ENCODE results near the gene CHCT1. TPM values are rescaled to one million over a fixed set of nuclear protein-coding genes. Genes with fewer than 3 reads are reported as not detected.

The CHCT1 gene
- total and polyA plus RNA-seq, 2 donors (not counting 3 experiments of a cell fraction or from before 2014, with no cell fraction given) = not detected

GRCh38 chr17:60421273-60422161 is 772 bp upstream of the CHCT1 start:
- FAIRE-seq (peak; percentile 67), DNase-seq (ENCODE audit: low read depth, low spot score) (peak; percentile 71)
- Histone ChIP-seq H3K36me3 (ENCODE audit: control insufficient read depth in 2 of 2, extremely low read depth in 1 of 2, insufficient read depth in 2 of 2, low read length in 2 of 2) (no peaks in the 10 kb centered on the region), H3K9me3 (replicated peaks; ENCODE audit: control insufficient read depth, insufficient read depth, low read length) (no peaks in the 10 kb centered on the region), H3K4me1 (ENCODE audit: control insufficient read depth, extremely low read depth, insufficient read depth, low read length) (peaks cover 3% of the 10 kb centered on the region), H3K27me3 (ENCODE audit: control insufficient read depth in 2 of 2, insufficient read depth in 2 of 2, low read length in 2 of 2) (no peaks in the 10 kb centered on the region), H3K9me1 (replicated peaks; ENCODE audit: control insufficient read depth, extremely low read depth, insufficient read depth, low read length) (no peaks in the 10 kb centered on the region), H2AFZ (ENCODE audit: low read depth, low read length) (peak overlapping the region; percentile 98), H3K4me3 (replicated peaks in 1 of 3; ENCODE audit: insufficient read depth in 1 of 3, low read depth in 1 of 3, low read length in 3 of 3) (peak overlapping the region; percentile 19 to 61 (median 46)), H3K79me2 (ENCODE audit: control insufficient read depth, insufficient read depth, low read length) (no peaks in the 10 kb centered on the region), H4K20me1 (replicated peaks; ENCODE audit: control insufficient read depth, extremely low read depth, insufficient read depth, low read length) (no peaks in the 10 kb centered on the region), H3K4me2 (ENCODE audit: insufficient read depth, low read length) (peak overlapping the region; percentile 74), H3K27ac (ENCODE audit: insufficient read depth, low read depth, low read length) (peak overlapping the region; percentile 47), H3K9ac (replicated peaks; ENCODE audit: extremely low read depth, insufficient read depth, low read length) (peak overlapping the region; percentile 73)
- TSS peak; percentile 24 for BruUV-seq (replicated peaks)
- POLR2A ChIA-PET = interaction anchor here (0.6 kb wide), 1 partner anchor 95 kb away, joined by 3 read pairs; no protein-coding TSS in a partner anchor
- TF ChIP-seq MAX (IDR thresholded peaks at IDR 0.05; ENCODE audit: insufficient read depth, insufficient read length) (no peak), POLR2A (IDR thresholded peaks at IDR 0.05; ENCODE audit: low read depth, low read length) (no peak), POLR2AphosphoS5 (IDR thresholded peaks at IDR 0.05; ENCODE audit: insufficient read depth, low read depth, low read length) (peak; percentile 47), EZH2 (IDR thresholded peaks at IDR 0.05; ENCODE audit: borderline replicate concordance, low read depth, low read length, severe bottlenecking) (no peak), CTCF (IDR thresholded peaks at IDR 0.05; ENCODE audit: extremely low read depth in 1 of 2, insufficient read depth in 1 of 2, low read depth in 1 of 2, low read length in 2 of 2) (peak; percentile 85 to 99), GATA2 (IDR thresholded peaks at IDR 0.05; ENCODE audit: insufficient read depth, insufficient read length, low read depth, low read length) (no peak), FOS (IDR thresholded peaks at IDR 0.05; ENCODE audit: borderline replicate concordance, insufficient read depth, low read length) (no peak), JUN (IDR thresholded peaks at IDR 0.05; ENCODE audit: borderline replicate concordance, insufficient read depth, insufficient read length, low read depth) (no peak)
- intact Hi-C loops (cut with micrococcal nuclease) (loop anchor here (1.0 to 2.0 kb wide), 5 partner anchors 15 to 256 kb away; partner anchors contain the start of genes BCAS3 and USP32), dilution Hi-C loops (cut with MboI; ENCODE audit: extremely low pct_ligation_motif_present, low sequenced_read_pairs) (no loop called here)
- CTCF ChIA-PET = interaction anchor here (0.5 to 2.1 kb wide), 23 partner anchors 8 to 275 kb away, joined by 3 to 14 read pairs (median 4); partner anchors contain the start of gene USP32
